CD4-positive, alpha-beta T cell treated with Interleukin-10 for 1 hour (primary cell): ENCODE data around the gene SLC4A7.
A peak's percentile ranks its signal among the peaks of the same experiment; 100 is the strongest.
"Not testable (repeated sequence)": the region's sequence is repeated elsewhere in the genome, so short reads cannot be mapped to it uniquely, and the experiment has no call there.

Source experiments
- DNase-seq: peaks from one replicate; pipeline ENCODE4 v3.0.0-alpha.2; 2020

SLC4A7 gene

DNA sequence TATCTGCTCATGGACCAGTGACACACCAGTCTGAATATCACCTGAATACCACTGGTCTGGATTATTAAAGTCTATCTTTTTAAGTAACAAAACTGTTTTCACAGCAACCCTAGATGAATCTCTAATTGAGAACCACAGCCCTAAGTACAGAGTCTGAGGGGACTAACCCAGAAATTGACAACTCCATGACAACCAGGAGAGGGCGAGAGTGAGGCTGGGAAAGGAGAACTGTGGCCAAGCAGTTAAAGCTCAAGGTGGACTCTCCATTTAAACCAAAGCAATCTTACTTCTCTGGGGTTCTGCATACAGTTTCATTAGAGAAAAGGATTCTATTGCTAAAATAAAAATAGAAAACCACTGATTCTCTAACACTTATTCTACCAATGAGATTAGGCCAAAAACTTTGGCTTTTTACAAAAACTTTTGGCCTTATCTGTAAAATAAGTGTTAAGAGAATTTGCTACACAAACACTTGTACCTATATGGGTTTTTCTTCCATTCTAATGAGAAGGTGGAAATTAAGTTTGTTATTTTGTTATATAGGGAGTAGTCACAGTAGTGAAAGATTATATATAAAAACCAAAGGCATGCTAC lies 126.4 kb downstream of the SLC4A7 start:
- peak; percentile 75 for DNase-seq

DNA sequence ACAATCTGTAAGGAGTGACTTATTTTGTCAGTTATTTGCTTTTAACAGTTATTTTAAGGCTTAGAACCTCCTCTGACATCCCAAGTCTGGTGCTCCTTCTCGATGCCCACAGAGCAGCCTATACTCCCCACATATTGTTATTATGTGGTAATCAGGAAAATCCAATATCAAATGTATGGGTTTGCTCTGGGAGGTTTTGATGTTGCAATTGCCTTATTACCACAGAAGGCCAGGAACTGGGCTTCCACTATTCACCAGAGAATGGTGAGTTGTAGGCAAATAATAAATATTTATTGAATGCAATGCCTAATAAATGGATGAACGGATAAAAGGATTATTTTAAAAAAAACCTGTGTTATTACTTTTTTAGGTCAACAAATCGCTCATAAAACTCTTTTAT lies 127.2 kb downstream of the SLC4A7 start:
- no peak for DNase-seq

DNA sequence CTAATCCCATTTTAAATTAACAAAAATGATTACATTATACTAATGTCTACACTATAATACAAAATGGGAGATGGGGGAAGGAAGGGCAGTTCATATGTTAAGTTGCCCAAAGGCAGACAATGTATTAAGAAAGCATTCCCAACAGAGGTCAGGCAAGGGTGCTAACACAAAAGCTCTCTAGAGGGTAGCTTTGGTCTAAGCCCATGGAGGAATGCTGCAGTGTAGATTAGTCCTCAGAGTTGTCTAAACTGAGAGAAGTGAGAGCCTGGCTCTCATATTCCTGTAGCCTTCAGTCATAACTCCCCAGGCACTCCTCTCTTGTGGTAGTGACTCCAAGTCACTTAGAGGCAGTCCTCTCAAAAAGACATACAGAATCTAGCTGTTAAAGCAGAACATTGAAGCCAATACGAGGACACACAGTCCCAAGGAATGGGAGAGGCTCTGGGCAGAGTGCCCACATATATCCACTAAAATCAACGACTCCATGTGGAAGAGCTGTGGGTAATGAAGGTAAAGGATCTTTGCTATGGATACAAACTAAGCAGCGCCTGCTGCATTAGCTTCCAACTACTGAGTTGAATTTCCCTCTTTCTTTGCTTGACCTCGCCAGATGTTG lies 129.5 kb downstream of the SLC4A7 start:
- no peak for DNase-seq

DNA sequence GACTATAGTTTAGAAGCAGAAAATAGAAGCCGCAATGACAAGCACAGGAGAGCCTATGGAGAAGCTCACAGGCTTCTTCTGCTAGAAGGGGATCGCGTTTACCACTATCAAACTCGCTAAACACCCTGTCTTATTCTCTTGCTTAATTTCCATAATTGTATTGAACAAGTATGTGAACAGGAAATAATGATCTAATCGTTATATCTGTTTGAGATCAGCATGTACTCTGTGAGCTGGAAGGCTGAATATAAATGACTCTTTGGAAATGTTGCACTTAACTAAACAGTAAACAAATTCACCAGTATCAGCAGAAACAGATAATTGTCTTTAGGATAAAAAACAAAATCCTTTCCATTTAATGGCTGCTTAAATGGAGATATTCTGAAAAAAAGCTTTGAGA lies 130.0 kb downstream of the SLC4A7 start:
- DNase-seq: no peak

DNA sequence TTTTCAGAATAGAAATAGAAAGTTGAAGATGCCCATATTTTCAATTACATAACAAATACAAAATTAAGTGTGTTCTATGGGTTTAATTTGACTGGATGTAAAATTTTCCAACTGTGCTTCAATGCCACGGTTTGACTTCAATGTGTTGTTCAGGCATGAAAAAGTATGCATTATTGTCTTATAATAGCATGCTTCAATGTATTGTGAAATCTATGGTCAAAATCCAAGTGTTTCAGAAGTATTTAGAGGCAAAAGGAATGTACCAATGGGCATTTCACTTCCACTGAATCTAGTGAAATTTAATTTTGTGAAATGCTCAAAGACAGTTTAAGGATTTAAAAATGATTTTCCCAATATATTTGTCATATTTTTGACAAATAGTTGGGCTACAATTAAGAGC lies 131.0 kb downstream of the SLC4A7 start:
- DNase-seq: no peak

DNA sequence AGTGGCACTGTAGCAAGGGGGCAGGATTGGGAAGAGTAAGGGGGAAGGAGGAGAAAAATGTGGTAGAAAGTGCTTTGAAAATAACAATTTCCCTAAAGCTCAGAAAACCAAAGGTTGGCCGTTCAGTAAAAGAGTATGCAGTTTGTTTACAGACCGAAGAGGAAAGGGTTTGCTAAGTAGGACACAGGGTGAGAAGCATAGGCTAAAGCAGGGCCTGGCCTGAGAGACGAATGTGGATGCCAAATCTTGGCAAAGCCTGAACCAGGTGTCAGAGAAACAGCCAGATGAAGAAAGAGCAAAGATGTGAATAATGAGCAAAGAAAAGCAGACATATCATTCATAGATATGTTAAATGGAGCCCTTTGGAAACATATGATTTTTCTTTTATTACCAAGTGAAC lies 132.1 kb downstream of the SLC4A7 start:
- DNase-seq: no peak

DNA sequence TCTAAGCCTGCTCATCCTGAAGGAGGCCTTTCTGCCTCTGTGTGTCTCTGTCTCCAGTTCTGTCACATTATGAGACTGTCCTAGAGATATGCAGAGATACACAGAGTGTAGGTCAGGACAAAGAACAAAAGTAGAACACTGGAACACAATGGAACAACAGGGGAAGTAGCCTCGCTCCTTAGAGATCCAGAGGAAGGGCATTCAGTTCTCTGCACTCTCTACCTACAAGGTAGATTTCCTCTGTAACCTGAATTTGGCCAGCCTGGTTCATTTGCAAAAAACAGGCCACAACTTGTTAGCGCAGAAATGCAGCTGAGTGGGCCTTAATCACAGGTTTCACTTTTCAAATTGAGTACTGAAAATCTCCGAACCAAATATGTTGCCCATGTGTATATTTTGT lies 134.4 kb downstream of the SLC4A7 start:
- no peak for DNase-seq

DNA sequence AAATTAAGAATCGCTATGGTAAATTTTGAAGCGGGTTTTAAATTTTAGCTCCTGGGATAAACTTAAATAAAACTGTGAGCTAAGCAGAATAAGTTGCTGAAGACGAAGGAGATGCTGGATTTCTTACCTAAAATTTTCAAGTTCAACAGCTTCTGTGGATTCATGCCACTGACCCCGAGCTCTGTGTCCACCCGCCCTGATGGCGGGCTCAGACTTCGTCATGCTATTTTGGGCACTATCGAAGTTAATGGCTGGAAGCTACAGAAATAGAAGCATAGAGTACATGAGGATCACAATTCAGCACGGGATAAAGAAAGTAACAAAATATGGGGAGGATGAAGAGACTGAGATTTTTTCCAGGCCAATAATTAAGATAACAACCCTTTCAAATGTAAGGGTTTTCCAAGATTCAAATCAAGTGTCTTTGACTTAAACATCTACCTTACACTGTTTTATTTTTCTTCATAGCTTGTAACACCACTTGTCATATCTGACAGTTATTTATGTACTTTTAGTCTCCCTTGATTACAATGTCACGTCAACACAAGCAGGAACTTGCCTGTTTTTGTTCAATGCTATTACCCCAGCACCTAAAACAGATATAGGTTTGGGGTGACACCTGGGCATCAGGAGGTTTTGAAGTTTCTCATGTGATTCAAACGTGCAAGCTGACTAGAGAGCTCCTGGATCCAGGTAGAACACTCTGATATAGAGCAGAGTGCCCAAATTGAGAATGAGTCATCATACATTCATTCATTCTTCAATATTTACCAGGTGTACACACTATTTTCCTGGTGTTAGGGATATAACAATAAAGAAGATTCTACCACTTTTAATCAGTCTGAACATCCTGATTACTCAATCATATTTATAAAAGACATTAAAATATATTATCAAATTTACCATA lies 138.0 kb downstream of the SLC4A7 start:
- DNase-seq: no peak

DNA sequence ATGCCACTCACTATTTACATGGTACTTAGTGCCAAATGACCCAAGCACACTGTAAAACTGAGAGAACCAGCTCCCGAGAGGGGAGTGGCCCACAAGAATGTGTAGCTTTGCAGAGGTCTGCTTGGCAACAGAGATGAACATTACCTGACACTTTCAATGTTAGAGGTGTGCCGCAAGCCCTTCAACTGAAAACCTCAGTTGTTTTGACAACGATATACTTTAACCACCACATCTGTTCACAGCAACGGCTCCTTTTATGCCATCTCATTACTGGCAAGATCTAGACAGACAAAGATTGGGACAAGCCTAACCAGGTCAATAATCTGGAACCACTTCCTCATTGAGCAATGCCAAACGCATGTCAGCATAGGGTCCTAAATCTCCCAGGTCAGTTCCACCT lies 138.7 kb downstream of the SLC4A7 start:
- DNase-seq: peak; percentile 24

DNA sequence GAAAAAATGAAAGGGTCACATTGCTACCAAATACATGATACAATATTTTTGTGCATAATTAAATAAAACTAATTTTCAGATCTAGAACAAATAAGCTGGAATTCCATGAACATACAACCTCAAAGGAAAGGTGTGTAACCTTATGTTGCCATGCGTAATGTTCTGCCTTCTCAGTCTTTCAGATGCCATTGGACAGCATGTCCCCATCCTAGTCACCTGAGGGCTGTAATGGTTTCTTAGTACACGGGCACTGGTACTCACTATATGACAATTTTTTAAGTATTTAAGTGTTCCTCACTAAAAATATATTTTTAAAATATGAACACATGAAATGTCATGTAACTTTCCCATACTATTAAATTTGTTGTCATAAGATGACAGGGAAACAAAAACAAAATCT lies 139.1 kb downstream of the SLC4A7 start:
- DNase-seq: no peak

DNA sequence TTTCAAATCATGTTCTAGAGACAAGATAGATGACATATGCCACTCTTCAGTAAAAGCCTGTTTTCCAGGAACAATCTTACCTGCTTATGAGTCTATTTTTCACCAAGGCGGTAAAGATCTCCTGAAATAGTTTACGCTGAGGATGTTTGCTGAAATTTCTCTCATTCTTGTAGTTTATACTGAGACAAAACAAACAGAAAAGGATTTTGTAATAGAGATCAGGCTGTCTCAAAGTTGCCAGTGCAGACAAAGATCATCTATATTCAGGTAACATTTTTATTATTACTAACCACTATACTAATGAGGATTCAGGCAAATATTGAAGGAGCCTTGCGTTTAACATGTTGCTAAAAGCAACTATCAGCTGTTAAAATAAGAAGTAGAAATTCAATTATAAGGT lies 140.0 kb downstream of the SLC4A7 start:
- DNase-seq: no peak

DNA sequence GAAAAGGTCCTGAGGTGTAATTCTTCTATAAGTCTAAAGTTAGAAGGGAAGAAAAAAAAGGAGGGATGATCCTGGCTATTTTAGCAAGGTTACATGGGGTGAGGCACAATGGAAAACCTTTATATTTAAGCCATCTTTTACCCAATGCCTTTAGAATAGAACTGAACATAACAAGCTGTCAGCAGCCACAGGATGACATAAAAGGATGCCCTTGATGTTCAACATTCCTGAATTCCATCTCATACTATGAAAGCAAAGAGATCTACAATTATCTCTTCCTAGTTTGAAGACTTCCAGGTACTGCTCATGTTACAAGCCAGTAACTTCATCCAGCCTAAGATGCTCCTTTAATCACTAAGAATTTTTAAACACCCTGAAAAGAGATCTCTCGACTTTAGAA lies 141.9 kb downstream of the SLC4A7 start:
- DNase-seq: no peak

DNA sequence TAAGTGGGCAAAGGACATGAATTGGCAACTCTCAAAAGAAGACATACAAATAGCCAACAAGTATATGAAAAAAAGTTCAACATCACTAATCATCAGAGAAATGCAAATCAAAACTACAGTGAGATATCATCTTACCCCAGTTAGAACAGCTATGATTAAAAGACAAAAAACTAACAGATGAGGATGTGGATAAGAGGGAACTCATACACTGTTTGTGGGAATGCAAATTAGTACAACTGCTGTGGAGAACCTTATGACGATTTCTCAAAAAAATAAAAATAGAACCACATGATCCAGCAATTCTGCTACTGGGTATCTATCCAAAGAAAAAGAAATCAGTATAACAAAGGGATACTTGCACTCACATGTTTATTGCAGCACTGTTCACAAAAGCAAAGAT lies 143.7 kb downstream of the SLC4A7 start:
- DNase-seq: no peak

DNA sequence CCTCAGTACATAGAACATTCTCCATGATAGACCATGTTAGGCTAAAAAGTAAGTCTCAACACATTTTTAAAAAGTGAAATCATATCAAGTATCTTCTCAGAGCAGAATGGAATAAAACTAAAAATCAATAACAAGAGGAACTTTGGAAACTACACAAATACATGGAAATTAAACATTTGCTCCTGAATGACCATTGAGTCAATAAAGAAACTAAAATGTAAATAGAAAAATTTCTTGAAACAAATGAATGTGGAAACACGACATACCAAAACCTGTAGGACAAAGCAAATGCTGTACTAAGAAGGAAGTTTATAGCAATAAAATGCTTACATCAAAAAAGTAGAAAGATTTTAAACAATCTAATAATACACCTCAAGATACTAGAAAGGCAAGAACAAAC lies 148.6 kb downstream of the SLC4A7 start:
- no peak for DNase-seq

DNA sequence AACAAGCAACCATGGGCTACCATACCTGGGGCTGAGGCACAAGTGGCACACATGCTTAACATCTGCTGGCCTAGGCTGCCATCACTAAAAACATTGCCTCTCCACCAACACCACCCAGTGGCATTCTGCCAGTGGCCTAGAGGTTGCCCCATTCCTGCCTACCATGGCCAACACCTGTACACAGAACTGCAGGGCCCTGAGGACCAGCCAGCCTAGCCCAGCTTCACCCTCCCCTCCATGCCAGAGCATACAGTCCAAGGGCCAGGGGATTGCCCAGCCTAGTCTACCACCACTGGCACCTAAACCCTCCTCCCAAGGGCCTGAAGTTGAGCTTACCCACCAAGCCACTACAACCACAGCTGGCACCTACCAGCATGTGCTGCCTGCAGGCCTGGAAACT lies 150.3 kb downstream of the SLC4A7 start:
- DNase-seq: no peak

DNA sequence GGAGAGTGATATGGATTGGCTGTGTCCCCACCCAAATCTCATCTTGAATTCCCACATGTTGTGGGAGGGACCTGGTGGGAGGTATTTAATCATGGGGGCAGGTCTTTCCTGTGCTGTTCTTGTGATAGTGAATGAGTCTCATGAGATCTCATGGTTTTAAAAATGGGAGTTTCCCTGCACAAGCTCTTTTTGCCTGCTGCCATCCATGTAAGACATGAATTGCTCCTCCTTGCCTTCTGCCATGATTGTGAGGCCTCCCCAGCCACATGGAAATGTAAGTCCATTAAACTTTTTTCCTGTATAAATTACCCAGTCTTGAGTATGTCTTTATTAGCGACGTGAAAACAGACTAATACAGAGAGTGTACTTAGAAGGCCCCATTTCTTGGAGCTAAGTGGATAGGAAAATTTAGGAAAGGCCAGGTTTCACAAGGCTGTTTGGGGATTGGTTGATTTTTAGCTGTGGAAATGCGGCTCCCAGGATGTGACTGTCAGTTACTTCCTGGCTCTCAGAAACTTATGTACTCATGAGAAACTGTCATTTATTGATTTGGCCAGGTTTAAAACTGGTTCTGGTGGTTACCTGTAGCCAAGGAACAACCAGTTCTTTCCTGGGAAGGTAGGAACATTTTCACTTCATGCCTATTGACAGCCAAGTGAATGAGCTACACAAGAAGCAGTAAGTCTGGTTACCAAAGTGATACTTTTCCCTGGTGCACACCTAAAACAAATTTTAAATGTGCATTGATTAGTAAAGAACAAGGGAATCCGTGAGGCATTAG lies 155.0 kb downstream of the SLC4A7 start:
- DNase-seq: not testable (repeated sequence)

DNA sequence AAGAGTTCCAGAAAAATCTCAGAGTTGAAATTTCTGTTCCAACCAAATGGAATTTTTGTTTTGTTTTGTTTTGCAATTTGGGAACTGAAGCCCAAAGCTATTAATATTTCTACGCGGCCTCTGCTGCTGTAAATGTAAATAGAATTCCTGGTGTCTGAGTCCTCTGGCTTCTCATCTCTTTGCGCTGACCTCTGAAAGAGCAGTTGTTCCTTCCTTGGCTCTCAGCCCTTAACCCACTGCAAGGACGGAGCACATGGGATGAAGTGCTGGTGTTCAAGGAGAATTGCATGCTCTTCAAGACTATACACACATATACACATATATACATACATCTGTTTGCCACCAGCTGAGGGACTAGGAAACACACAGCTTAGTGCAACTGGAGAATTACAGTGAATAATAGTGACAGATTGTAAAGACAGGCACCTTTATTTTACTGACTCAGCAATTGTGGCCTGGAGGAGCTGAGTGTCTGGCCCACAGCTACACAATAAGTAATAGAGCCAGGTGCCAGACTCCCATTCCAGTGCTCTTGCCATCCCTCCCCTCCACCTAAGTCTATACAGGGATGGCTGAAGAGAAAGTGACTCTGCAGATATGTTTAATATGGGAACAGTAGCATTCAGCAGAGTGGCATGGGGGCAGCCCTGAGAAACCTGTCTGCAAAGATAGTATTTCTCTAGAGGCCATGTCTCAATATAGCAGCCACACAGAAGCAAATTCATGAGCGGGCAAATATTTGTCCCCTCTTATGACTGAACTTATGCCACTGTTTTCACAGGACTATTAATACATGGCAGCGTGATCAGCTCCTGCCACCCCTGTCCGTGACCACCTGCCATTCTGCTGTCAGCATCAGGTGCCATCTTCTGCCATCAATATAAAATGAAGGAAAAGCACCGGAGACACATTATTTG lies 157.3 kb downstream of the SLC4A7 start:
- DNase-seq: no peak

DNA sequence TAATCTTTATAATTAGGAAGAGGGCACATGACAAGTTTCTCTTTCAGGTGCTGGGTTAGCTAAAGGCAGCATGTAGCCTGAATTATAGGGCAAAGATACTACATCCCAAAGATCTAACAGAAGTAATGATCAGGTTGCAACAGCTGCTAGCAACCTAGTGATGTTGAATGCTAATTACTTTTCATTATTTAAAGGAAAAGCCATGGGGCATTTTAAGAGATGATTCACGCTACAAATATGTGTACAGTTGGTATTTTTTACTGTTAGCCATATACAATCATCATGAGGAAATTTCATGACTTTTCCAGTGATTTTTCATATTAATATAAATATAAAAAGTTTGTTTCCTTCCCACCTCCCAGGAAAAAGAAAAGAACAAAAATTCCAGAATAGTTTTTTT lies 158.0 kb downstream of the SLC4A7 start:
- no peak for DNase-seq

DNA sequence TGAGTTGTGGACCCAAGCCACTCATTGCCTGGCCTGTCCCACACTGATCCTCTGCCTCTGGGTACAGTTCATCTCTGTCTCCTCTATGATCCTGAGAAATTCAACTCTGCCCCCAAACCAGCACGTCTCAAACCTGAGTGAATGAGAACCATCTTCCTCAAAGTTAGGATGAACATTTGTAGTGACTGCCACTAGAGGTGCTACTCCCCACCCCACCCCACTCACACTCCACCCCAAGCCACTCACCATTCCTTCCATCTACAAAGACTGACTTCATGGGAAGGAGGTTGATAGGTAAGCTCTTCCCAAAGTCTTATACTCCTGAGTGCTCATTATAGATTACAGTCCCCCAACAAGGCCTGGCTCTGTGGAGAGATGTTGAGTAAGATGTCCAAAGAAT lies 158.8 kb downstream of the SLC4A7 start:
- no peak for DNase-seq

DNA sequence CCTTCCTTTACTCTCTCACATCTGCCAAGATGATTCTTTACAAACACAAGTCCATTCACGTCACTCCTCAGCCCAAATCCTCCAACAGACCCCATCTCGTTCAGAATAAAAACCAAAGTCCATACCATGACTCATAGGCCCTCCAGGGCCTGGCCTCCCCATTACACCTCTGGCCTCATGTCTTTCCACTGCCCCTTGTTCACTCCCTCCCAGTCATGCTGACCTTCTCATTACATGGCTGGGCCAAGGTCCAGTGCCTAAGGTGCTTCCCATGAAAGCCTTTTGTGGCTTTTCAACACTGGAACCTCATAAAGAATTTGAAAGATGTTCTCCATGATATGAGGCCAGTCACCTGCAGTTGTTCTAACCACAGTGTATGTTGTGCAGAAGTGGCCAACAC lies 159.5 kb downstream of the SLC4A7 start:
- no peak for DNase-seq

DNA sequence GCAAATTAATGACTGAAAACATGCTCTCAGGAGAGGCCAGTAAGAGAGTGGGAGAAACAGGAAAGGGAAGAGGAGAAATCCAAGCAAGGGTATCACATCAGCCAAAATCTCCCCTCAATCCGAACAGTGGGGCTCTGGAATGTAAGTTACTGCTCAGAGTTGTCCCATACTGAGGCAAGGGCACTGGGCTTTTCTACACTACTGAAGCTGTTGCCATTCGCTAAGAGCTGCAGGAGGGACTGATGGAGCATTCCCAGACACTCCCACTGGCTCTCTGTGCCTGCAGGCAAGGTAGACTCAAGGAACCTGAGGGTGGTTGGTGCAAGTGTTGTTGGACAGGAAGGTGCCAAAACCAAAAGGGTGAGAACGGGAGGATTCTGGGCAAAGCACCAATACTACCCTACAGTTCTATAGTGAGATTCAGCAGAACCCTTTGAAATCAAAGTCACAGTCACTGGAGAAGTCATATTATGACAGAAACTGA lies 161.1 kb downstream of the SLC4A7 start:
- no peak for DNase-seq
